Measurements from ENCODE around the gene FEM1B. TPM values are rescaled to one million over a fixed set of nuclear protein-coding genes. Genes with fewer than 3 reads are reported as not detected.

FEM1B gene
- total RNA-seq, 2 experiments from 2014 or later, result 83.2 to 94.9 TPM

DNA sequence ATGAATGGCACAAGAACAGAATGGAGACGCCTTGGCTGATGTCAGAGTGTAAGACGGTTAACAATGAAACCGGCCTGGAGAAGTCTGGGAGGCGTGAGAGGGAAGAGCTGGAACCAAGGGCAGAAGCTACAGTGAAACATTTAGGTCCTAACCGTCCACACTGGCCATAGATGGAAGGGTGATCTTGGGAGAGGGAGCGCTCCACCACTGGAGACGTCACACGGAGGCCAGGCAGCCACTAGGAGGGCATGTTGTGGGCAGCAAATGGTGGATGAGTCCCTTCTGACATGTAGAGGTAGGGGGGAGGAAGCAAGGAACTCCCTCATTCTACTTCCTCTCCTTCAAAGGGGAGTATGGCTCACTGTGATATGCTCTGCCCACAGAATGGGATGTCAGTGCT, 23.8 kb downstream of the FEM1B start:
- H3K36me3 ChIP-seq (ENCODE audit: insufficient read depth, low read length), result no peaks in the 10 kb centered on the region
- ChIA-PET POLR2A (interaction anchor here (0.7 kb wide), 1 partner anchor 98 kb away, joined by 3 read pairs; no protein-coding TSS in a partner anchor), CTCF (no interaction called here)
- no peak overlapping the region for H3K27ac ChIP-seq (ENCODE audit: low read depth in 1 of 2, low read length in 2 of 2)
- H3K4me1 Mint-ChIP-seq (ENCODE audit: low read depth), result peaks cover 49% of the 10 kb centered on the region
- ATAC-seq (ENCODE audit: poor library complexity) (no peak), DNase-seq (peak in 1 of 14 experiments; percentile 2)
- peaks cover 16% of the 10 kb centered on the region for H3K4me1 ChIP-seq (ENCODE audit: insufficient read depth, low read length)
- H3K27me3 Mint-ChIP-seq, result no peaks in the 10 kb centered on the region
- H3K4me3 ChIP-seq (ENCODE audit: low read length), result no peak overlapping the region
- no peaks in the 10 kb centered on the region for H3K9me3 ChIP-seq (ENCODE audit: control insufficient read depth in 1 of 2, insufficient read depth in 1 of 2, low read length in 2 of 2)
- no peaks in the 10 kb centered on the region for H3K27me3 ChIP-seq (ENCODE audit: control insufficient read depth in 1 of 2, insufficient read depth in 2 of 2, low read length in 2 of 2)
- H3K4me3 Mint-ChIP-seq, result peak overlapping the region; percentile 25
- intact Hi-C loops (cut with DNase I, micrococcal nuclease), result no loop called here
- H3K36me3 Mint-ChIP-seq (ENCODE audit: low read depth), result peaks cover 2% of the 10 kb centered on the region
- H3K9me3 Mint-ChIP-seq, result no peaks in the 10 kb centered on the region
- TF ChIP-seq, protein P1, sequence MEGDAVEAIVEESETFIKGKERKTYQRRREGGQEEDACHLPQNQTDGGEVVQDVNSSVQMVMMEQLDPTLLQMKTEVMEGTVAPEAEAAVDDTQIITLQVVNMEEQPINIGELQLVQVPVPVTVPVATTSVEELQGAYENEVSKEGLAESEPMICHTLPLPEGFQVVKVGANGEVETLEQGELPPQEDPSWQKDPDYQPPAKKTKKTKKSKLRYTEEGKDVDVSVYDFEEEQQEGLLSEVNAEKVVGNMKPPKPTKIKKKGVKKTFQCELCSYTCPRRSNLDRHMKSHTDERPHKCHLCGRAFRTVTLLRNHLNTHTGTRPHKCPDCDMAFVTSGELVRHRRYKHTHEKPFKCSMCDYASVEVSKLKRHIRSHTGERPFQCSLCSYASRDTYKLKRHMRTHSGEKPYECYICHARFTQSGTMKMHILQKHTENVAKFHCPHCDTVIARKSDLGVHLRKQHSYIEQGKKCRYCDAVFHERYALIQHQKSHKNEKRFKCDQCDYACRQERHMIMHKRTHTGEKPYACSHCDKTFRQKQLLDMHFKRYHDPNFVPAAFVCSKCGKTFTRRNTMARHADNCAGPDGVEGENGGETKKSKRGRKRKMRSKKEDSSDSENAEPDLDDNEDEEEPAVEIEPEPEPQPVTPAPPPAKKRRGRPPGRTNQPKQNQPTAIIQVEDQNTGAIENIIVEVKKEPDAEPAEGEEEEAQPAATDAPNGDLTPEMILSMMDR (IDR thresholded peaks at IDR 0.05), result no peak
- H3K27ac Mint-ChIP-seq, result no peak overlapping the region

DNA sequence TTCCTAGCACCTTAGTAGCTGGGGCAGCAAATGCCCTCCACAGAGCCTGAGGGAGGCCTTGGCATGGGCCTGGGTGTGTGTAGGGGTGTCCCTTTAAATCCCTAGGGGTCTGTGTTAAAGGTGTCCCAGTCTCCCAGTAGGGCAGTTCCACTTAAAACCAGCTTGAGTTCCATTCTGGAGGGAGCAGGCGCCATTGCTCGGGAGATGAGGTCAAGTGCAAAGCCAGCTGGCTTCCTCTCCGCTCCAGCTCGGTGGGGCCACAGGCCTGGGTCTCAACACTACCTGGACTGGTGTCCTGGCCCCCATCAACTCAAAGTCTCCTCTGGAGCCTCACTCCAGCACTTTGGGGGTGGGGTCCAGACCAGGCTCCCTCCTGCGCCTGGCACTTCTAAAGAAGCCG, 25.2 kb downstream of the FEM1B start:
- H3K27me3 Mint-ChIP-seq, result no peaks in the 10 kb centered on the region
- H3K36me3 ChIP-seq (ENCODE audit: insufficient read depth, low read length), result no peaks in the 10 kb centered on the region
- no peak overlapping the region for H3K4me3 ChIP-seq (ENCODE audit: low read length)
- H3K36me3 Mint-ChIP-seq (ENCODE audit: low read depth), result no peaks in the 10 kb centered on the region
- no peak overlapping the region for H3K27ac ChIP-seq (ENCODE audit: low read depth in 1 of 2, low read length in 2 of 2)
- ATAC-seq (ENCODE audit: poor library complexity) (no peak), DNase-seq (peak in 1 of 14 experiments; percentile 2)
- ChIA-PET CTCF (no interaction called here), POLR2A (interaction anchor here (1.2 kb wide), 1 partner anchor 25 kb away, joined by 5 read pairs; the partner anchor contains the start of gene FEM1B)
- no peaks in the 10 kb centered on the region for H3K9me3 ChIP-seq (ENCODE audit: control insufficient read depth in 1 of 2, insufficient read depth in 1 of 2, low read length in 2 of 2)
- intact Hi-C loops (cut with DNase I, micrococcal nuclease), result no loop called here
- H3K27me3 ChIP-seq (ENCODE audit: control insufficient read depth in 1 of 2, insufficient read depth in 2 of 2, low read length in 2 of 2), result peaks cover 0 to 4% of the 10 kb centered on the region in 2 experiments
- TF ChIP-seq, protein P1 (IDR thresholded peaks at IDR 0.05), result no peak
- H3K4me3 Mint-ChIP-seq, result no peak overlapping the region
- peaks cover 53% of the 10 kb centered on the region for H3K4me1 Mint-ChIP-seq (ENCODE audit: low read depth)
- no peak overlapping the region for H3K27ac Mint-ChIP-seq
- no peaks in the 10 kb centered on the region for H3K9me3 Mint-ChIP-seq
- H3K4me1 ChIP-seq (ENCODE audit: insufficient read depth, low read length), result peaks cover 21% of the 10 kb centered on the region

DNA sequence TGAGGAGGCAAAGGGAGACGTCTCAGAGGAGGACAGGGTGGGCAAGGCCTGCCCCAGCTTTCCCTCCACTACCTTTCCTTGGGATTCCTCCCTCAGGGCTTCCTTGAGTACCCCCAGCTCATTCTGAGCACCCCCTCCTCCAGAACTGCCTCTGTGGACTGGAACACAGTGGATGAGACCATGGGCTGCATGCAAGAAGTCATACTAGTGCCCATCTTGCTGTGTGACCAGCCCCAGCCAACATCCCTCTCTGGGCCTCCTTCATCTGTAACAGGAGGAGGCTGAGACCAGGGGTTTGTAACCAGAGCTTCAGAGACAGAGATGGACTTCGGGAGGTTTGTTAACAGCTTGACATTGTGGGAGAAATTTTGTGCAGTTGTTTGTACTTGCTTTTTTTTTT, 25.6 kb downstream of the FEM1B start:
- H3K27ac ChIP-seq (ENCODE audit: low read depth in 1 of 2, low read length in 2 of 2), result no peak overlapping the region
- Mint-ChIP-seq H3K27ac (no peak overlapping the region), H3K36me3 (ENCODE audit: low read depth) (no peaks in the 10 kb centered on the region), H3K9me3 (no peaks in the 10 kb centered on the region), H3K27me3 (no peaks in the 10 kb centered on the region), H3K4me3 (no peak overlapping the region), H3K4me1 (ENCODE audit: low read depth) (peaks cover 49% of the 10 kb centered on the region)
- no peak for ATAC-seq (ENCODE audit: poor library complexity)
- H3K4me1 ChIP-seq (ENCODE audit: insufficient read depth, low read length), result peaks cover 21% of the 10 kb centered on the region
- H3K4me3 ChIP-seq (ENCODE audit: low read length), result no peak overlapping the region
- ChIA-PET POLR2A (interaction anchor here (1.2 kb wide), 1 partner anchor 26 kb away, joined by 5 read pairs; the partner anchor contains the start of gene FEM1B), CTCF (no interaction called here)
- DNase-seq, result peak in 1 of 14 experiments; percentile 1
- peaks cover 0 to 4% of the 10 kb centered on the region in 2 experiments for H3K27me3 ChIP-seq (ENCODE audit: control insufficient read depth in 1 of 2, insufficient read depth in 2 of 2, low read length in 2 of 2)
- intact Hi-C loops (cut with DNase I, micrococcal nuclease), result no loop called here
- no peaks in the 10 kb centered on the region for H3K9me3 ChIP-seq (ENCODE audit: control insufficient read depth in 1 of 2, insufficient read depth in 1 of 2, low read length in 2 of 2)
- TF ChIP-seq, protein P1 (IDR thresholded peaks at IDR 0.05), result no peak
- no peaks in the 10 kb centered on the region for H3K36me3 ChIP-seq (ENCODE audit: insufficient read depth, low read length)
